Brain pericyte (primary cell): ENCODE results near the gene TADA2B.

Source experiments
- DNase-seq: peaks from one replicate; pipeline ENCODE4 v3.0.0-alpha.2; 2012; ENCODE audit warnings: low read depth, low spot score

Gene TADA2B

DNA sequence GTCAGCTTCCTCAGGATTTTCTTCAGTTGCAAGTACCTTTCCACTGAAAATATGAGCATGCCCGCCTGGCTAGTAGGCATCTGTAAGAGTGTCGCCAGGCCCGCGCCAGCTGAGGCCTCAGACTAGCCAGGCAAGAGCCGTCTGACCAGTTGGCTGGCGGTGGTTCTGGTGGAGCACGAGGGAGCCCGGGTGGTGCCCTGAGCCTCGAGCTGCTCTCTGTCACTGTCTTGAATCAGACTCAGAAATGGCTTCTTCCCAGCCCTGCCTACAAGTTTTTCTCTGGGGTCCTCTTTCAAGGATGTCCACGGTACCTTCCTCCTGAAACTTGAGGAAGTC is 12.8 kb downstream of the TADA2B start:
- DNase-seq = no peak

DNA sequence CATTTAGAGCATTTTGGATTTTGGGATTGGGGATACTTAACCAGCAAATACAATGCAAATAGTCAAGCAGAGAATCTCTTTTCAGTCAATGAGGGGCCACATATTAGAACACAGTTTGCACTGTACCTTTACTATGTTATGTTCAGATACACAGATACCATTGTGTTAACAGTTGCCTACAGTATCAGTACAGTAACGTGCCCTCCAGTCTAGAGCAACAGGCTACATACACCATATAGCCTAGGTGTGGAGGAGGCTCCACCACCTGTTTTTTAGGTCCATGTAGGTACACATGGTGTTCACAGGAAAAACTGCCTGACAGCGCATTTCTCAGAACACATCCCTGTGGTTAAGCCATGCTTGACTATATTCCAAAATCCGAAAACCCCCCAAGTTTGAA is 15.6 kb downstream of the TADA2B start:
- DNase-seq = no peak

DNA sequence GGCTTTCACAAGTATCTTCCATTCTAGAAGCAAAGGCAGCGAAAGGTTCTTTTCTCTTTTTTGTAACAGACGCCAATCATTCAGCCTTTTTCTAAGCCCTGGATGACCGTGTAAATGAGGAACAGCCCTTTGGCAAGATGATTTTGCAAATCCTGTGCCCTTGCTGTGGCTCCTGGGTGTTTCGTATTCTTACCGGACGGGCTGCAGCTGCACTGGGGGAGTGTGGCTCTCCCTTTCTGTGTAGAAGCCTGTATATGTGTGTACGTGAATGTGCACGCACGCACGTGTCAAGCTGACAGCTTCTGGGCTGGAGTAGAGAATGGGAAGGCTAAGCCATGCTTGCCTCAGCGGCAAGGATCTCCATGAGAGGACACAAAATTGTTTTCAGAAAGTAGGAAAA is 16.5 kb downstream of the TADA2B start:
- DNase-seq = no peak

DNA sequence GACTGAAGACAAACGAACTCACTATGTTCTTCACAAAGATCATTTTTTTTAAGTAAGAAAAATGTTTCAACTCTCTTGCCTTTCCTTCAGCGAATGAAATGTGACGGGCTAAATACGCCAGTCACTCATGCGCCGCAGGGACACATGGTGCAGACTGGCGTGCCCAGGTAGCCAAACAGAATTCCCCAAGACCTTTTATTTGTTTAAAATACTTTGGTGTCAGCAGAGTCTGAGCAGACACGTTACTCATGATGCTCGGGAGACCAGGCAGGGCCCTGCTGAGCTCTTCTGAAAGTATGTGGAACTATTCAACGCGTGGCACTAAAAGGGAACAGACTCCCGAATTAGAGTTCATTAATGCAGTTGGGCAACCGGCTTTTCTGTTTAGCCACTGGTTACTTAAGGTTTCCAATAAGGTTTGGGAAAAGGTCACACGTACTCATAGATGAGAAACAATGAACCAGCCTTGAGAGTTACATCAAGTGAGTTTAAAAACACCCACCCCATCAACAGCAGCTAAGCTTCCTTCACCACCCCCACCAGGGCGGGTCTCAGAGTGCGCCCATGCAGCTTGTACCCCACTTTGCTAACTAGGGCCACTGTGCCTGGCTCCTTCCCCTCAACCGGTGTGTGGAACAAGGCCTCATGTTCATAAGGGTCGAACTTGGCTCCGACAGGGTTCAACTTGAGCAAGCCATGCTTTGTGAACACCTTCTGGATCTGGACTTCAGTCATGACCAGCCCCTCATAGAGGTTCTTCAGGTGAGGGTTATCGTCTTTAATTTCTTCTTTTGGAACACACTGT is 17.4 kb downstream of the TADA2B start:
- DNase-seq = no peak

DNA sequence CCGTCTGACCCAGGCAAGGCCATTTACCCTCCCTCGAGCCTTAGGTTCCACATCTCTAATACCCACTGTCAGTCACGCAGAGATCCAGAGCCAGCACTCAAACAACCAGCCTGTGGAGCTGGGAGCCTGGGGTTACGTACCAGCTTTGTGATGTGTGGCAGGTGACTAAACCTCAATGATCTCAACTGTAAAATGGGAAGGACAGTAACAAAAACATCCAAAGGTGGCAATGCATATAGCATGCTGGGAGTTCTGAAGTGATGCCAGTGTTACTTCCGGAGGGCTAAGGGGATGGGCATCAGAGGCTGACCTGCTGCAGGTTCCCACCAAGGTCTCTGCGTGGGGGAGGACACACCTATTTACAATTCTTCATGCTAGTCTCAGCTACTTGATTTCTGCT is 18.6 kb downstream of the TADA2B start:
- no peak for DNase-seq

DNA sequence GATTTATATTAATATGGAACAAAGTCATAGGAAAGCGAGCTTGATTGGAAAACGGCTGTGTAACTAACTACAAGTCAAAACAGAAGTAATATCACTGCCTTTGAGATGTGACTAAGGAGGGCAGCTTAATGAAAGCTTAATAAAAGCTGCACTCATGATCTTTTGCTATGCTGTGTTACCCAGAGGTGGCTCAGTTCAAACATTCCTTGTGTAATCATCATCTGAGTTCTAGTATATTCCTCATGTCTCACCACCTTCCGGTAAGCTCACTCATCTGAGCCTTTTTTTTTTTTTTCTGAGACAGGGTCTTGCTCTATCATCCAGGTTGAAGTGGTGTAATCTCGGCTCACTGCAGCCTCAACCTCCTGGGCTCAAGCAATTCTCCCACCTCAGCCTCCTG is 19.6 kb downstream of the TADA2B start:
- no peak for DNase-seq

DNA sequence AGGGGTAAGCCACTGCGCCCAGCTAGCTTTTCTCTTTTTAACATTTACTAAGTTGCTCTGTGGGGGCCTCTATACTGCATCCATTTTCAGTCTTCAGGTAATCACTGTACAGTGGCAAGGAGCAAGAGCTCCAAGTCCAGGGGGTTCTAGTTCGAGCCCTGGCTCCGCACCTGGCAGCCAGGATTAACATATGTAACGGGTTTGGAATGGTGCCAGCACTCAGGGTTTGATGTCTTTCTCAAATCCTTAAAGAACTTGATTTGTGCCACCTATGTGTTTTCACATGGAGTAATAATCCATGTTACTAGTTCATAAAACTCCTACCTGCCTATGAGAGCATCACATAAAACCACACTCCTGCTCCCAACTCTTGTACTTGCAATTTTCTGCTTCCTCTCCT is 20.2 kb downstream of the TADA2B start:
- no peak for DNase-seq

DNA sequence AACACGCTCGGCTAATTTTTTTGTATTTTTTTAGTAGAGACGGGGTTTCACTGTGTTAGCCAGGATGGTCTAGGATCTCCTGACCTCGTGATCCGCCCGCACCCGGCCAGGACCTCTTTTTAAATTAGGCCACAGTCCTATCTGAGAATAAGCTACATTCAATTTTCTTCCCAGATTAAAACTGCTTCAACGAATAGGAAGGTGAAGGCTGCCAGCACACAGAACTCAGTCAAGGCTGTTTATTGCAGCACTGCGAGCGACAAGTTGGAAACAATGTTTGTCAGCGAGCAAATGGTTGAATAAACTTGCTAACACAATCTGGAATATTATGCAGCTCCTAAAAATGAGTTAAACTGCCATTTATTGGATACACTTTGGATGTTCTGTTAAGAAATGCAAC is 22.8 kb downstream of the TADA2B start:
- DNase-seq = no peak

DNA sequence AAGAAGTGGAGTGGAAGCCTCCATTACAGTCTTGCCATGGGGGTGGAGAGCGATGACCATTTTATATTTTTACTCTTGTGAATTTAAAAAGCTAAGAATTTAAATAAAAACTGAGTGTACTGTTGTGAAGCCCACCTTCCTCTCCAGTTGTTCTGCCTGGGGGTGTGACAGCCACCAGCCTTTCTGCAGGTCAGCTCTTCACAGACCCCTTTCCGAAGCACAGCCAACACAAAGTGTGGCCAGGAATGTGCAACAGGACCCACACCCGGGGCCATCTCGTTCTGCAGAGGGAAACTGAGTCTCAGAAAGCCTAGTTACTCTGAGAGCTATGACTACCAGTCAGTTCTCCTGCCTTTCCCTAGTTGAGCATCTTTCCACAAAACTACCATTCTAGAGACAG is 23.3 kb downstream of the TADA2B start:
- DNase-seq = no peak

DNA sequence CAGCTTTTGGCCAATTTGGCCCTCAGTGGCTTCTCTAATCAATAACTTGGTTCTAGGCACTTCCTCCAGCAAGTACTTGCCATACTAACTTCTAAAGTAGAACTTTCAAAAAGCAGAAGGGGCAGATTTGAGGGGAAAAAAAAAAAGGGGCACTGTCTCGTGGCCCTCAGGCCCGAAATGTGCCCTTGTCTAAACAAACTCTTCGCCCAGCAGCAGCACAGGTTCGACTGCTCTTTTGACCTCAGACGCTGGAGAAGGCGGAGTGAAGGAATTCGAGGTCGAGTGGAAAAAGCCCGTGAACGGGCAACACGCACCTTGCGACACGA is 23.9 kb downstream of the TADA2B start:
- DNase-seq = no peak

DNA sequence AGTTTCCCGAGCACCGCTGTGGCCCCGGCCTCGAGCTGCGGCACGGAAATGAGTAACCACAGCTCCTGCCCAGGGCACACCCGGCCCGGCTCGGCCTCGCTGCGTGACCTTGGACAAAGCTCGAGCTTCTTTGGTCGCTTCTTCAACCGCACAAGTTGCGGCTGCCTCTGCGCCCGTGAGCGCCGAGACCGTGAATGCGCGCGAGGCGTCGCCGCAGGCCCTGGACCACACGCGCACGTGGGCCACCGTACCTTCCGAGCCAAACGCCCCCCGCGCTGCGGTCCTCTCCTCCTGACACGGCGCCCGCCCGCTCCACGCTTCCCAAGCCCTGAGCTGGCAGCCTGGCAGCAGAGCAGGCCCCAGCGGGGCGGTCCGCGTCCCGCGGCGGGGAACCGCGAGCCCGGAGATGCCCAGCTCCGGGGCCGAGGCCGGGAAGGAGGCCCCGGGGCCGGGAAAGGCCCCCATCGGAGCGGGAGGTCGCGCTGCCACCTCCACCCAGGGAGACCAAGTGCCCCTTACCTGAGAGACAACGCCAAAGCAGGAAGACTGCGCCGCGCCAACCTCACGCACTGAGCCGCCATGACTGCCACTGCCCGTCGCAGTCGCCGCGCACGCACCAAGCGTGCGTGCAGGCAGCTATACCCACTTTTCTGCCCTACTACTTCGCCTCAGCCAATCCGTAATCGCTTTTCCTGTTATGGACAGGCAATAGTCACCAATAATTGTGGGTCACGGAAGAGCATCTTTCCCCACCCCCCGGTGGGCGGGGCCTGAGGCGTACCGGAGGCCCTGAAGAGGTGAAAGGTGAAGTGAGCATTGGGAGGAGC is 24.5 kb downstream of the TADA2B start, which contains the start of gene GRPEL1:
Gene GRPEL1 (minus strand): TSS at position 613 of the 827 bp plus-strand sequence. CDS start 32 bp downstream, at position 581.
- peak; percentile 97 for DNase-seq

DNA sequence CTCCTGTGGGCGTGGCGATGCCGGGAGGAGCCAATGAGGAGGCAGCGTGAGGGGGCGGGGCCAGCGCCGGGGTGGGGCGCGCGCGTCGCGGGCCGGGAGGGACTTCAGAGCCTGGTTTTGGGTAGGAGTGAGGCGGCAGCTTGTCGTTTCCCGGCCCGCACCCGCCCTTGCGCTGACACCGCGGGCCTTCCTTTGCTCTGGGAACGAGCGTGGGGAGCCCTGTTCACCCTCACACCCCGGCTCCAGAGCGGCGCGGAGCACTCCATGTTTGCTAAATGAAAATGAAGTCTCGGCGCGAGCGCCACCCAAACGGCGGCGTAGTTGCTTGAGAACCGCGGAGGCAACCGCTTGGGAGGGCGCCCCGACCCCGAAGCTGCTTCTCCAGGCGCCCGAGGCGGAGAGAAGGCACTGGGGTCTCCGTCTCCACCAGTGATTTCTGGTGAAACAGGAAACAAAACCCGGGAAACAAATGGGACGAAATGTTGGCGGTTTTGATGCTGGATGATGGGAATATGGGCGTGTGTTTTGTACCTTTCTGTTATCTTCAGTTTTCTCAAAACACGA is 25.2 kb downstream of the TADA2B start:
- DNase-seq = no peak

DNA sequence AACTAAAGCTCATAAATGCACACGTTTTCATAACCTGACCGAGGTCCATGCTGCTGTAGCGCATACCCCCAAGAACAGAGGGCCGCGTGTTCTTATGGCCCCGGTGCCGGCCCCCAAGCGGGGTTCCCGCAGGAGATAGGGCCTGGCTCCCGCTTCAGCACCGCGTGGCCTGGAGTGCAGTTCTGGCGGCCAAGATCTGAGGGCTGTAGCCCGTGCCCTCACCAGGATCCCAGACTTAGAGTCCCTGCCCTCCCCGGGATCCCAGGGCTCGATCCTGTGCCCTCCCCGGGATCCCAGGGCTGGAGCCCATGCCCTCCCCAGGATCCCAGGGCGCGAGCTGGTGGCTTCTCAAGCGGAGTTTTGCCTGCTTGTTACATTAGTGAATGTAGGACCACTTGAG is 25.7 kb downstream of the TADA2B start:
- no peak for DNase-seq

DNA sequence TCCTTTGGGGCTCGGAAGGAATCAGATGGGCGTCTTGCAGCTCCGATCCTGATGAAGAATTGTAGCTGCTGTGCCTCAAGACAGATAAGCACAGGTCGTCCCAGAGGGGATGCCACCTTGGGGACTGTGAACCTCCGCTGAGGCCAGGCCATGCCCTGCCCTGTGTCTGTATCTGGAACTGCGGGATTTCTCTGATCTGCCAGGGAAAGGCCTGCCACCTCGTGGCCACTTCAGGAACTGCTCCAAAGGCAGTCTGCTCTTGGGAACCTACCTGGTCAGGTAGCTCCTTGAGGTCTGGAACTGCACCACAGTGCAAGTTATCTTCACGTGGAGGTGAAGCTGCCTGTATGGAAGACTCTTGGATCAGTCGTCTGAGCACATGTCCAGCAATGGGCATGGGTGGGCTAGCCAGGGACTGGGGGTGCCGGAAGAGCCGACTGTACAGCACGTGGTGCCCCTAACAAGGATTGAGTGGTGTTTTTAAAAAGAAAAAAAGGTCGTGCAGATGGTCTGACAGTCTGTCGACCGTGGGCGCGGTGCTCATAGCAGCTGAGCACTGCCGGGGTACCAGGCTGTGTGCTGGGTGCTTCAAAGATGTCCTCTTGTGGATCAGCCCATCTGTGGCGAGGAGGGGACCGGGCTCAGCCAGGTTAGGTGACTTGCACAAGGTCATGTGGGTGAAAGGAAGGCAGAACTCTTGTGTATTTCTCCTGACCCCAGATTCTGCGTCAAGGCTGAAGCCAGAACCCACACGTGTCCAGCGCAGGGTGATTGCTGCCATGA is 27.7 kb downstream of the TADA2B start:
- DNase-seq = no peak

DNA sequence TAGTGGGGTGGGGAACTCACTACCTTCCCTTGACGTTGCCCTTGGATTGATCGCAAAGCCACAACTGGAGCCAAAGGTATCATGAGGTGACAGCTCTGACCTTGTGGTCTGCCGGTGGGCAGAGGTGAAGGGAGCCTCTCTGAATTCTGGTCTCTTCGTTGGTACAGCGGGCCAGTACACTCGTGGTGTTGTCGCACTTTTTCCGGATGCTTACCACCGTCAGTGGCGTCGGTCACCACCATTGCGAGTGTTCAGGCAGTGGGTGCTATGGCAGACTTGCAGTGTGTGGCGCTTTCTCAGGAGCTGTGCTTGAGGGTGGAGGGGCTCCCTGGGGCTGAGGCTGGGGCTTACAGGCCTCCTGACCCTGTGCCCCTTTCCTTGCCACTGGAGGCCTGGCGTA is 29.9 kb downstream of the TADA2B start:
- no peak for DNase-seq

DNA sequence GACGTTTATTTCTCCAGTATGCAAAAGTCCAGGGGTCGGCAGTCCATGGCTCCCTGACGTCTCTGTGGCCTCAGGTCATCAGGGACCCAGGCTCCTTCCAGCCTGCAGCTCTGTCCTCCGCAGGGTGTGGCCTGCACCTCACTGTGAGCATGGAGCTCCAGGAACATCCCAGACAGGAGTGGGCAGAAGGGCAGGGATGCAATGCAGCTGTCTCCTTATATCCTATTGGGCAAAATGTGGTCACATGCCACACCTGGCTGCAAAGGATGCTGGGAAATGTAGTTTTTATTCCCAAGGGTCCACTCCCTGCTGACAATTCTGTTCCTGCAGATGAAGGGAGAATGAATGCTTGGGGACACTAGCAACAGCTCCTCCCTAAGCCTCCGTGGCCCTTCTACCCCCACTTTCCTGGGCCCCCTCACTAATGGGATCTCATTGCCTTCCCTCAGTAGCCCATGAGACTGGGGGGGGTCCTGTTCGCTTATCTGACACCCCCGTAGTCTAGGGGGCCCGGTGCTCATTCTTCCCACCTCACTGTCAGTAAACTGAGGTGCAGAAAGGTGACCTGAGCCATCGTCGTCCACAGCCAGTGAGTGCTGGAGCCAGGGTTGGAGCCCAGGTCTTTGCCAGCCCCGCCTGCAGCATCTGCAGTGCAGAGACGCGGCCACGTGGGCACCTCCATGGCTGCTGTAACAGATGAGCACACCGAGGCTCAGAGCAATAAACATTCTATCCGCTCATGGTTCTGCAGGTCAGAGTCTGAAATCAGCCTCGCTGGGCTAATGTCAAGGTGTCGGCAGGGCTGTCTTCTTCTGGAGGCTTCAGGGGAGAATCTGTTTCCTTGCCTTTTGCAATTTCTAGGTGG is 30.6 kb downstream of the TADA2B start:
- no peak for DNase-seq

DNA sequence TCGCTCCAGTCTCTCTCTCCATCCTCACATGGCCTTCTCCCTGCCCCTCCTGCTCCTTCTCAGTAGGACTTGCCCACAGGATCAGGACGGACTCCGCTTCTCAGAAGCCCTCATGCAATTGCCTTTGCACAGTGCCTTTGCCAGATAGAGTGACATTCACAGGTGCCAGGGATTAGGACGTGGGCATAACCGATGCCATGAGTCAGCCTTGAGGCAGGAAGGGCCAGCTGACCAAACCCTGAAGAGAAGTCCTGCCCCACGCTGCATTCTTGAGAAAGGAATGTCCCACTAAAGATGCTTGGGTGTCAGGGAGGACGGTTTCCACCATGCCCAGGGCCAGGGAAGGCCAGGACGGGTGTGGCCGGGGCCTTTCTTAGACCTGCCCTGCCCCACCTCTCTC is 31.3 kb downstream of the TADA2B start:
- DNase-seq = no peak

DNA sequence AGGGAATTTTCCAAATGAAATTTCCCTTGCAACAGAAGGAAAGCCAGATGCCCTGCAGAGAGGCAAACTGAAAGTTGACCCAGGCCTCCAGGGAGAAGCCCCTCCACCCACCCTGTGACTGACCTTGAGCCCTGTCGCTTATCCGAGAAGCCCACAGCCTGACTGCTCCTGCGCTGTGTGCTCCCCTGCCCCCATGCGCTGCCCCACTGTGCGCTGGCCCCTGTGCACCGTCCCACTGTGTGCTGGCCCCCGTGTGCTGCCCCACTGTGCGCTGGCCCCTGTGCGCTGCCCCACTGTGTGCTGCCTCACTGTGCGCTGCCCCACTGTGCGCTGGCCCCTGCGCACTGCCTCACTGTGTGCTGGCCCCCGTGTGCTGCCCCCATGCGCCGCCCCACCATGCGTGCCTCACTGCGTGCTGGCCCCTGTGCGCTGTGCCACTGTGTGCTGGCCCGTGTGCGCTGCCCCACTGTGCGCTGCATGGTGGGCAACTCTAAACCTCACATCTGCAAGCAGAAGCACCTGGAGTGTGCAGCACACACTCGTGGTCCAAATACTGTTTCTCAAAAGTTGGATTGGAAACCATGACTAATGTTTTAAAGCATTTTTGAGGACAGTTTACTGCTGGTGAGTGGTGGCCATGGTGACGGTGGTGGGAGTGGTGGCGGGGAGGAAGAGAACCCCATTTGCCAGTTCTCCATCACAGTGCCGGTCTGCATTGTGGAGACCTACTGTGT is 33.0 kb downstream of the TADA2B start:
- no peak for DNase-seq

DNA sequence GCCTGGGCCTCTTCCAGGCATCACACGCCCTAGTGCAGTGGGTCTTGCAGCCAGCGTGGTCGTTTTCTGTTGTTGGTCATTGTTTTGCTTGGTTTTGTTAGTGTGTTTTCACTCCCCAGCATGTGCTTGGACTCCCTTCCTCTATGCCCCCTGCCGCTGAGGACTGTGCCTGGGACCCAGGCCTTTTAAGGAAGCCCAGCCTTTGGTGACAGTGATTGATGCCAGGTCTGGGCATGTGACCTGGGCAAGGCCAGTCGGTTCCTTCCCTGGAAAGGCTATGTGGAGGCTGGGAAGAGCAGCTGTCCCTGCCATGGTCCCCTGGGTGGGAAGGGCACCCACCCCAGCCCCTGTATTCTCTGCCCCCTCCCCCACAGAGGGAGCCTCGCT is 33.5 kb downstream of the TADA2B start:
- no peak for DNase-seq

DNA sequence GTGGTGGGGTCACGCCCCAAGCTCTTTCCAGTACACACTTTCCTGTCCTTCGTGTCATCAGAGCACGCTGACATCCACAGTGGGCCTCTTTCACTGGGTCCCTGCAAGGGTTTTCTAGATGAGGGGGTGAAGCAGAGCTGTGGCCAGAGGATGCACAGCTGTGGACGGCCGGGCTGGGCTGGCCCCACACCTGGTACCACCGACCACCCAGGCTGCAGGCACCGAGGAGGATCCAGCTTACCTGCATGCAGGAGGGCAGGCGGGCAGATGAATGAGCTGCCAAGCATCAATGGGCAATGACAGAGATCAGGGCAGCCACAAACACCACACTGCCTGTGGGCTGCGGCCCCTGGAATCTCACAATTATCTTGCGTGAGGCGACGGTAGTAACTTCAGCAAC is 34.2 kb downstream of the TADA2B start:
- DNase-seq = no peak

DNA sequence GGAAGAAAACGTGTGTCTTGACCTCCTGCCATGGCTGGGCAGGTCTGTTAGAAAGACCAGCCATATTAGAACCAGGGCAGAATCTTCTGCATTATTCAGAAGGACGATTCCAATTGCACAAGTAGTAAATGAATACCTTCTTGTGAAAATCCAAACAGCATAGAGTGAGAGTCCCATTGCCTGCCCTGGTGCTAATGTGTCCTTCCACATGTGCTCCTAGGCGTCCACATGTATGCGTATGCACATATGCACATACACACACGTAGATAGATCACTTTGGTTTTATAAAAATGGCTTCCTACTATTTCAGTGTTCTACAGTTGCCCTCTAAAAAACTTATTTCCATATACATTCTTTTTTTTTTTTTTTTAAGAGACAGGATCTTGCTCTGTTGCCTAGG is 34.9 kb downstream of the TADA2B start:
- no peak for DNase-seq
